ENCODE results near the gene ANO10. TPM values are rescaled to one million over a fixed set of nuclear protein-coding genes. Genes with fewer than 3 reads are reported as not detected.

ANO10 gene
- total and polyA plus RNA-seq, 8 donors: 3.6 to 202 (median 12.5) TPM

- H3K4me3 ChIP-seq: no peak overlapping the region
- no peaks in the 10 kb centered on the region for H3K36me3 ChIP-seq
- DNase-seq: no peak
- H3K27me3 ChIP-seq: no peaks in the 10 kb centered on the region
- no peak overlapping the region for H3K27ac ChIP-seq
- peaks cover 0 to 21% (median 13%) of the 10 kb centered on the region in 4 donors for H3K4me1 ChIP-seq
- WGBS, 5 donors: 90 to 95% (median 94%) methylated on average over 5 of the region's 5 CpGs
- intact Hi-C loops (cut with DNase I; ENCODE audit: low total_unique reads): no loop called here
- TF ChIP-seq POLR2A (IDR thresholded peaks at IDR 0.05) (no peak), POLR2AphosphoS5 (IDR thresholded peaks at IDR 0.05) (no peak), EP300 (IDR thresholded peaks at IDR 0.05) (no peak), CTCF (IDR thresholded peaks at IDR 0.05) (no peak)
- no peaks in the 10 kb centered on the region for H3K9me3 ChIP-seq
Observed at GRCh38 chr3:43619588-43619987, 2.2 kb downstream of the ANO10 start.

- WGBS, 5 donors: 79 to 96% (median 88%) methylated on average over 1 of the region's 1 CpG
- H3K9me3 ChIP-seq: no peaks in the 10 kb centered on the region
- no peak overlapping the region for H3K4me3 ChIP-seq
- no peak for DNase-seq
- no peaks in the 10 kb centered on the region for H3K27me3 ChIP-seq
- no peak for TF ChIP-seq EP300 (IDR thresholded peaks at IDR 0.05)
- no peak for TF ChIP-seq POLR2A (IDR thresholded peaks at IDR 0.05)
- no peak for TF ChIP-seq CTCF (IDR thresholded peaks at IDR 0.05)
- TF ChIP-seq POLR2AphosphoS5 (IDR thresholded peaks at IDR 0.05): no peak
- intact Hi-C loops (cut with DNase I; ENCODE audit: low total_unique reads): no loop called here
- peaks cover 0 to 21% (median 13%) of the 10 kb centered on the region in 4 donors for H3K4me1 ChIP-seq
- no peak overlapping the region for H3K27ac ChIP-seq
- no peaks in the 10 kb centered on the region for H3K36me3 ChIP-seq
Observed at GRCh38 chr3:43618142-43618541, 3.7 kb downstream of the ANO10 start.

- no peak overlapping the region for H3K4me3 ChIP-seq
- DNase-seq: no peak
- H3K9me3 ChIP-seq: no peaks in the 10 kb centered on the region
- intact Hi-C loops (cut with DNase I; ENCODE audit: low total_unique reads): no loop called here
- H3K27me3 ChIP-seq: no peaks in the 10 kb centered on the region
- H3K4me1 ChIP-seq: peaks cover 0 to 21% (median 6%) of the 10 kb centered on the region in 4 donors
- WGBS, 5 donors: 89 to 93% (median 92%) methylated on average over 5 of the region's 5 CpGs
- no peak overlapping the region for H3K27ac ChIP-seq
- TF ChIP-seq POLR2AphosphoS5 (IDR thresholded peaks at IDR 0.05): no peak
- TF ChIP-seq POLR2A (IDR thresholded peaks at IDR 0.05): no peak
- TF ChIP-seq CTCF (IDR thresholded peaks at IDR 0.05): no peak
- no peak for TF ChIP-seq EP300 (IDR thresholded peaks at IDR 0.05)
- no peaks in the 10 kb centered on the region for H3K36me3 ChIP-seq
Observed at GRCh38 chr3:43616034-43616433, 5.8 kb downstream of the ANO10 start.

- intact Hi-C loops (cut with DNase I; ENCODE audit: low total_unique reads): no loop called here
- no peak for DNase-seq
- Histone ChIP-seq H3K27me3 (no peaks in the 10 kb centered on the region), H3K9me3 (no peaks in the 10 kb centered on the region), H3K4me1 (peaks cover 0 to 12% (median 0%) of the 10 kb centered on the region in 4 donors), H3K36me3 (no peaks in the 10 kb centered on the region), H3K4me3 (no peak overlapping the region), H3K27ac (no peak overlapping the region)
- TF ChIP-seq EP300 (IDR thresholded peaks at IDR 0.05) (no peak), CTCF (IDR thresholded peaks at IDR 0.05) (no peak), POLR2AphosphoS5 (IDR thresholded peaks at IDR 0.05) (no peak), POLR2A (IDR thresholded peaks at IDR 0.05) (no peak)
- WGBS, 5 donors: 90 to 100% (median 96%) methylated on average over 1 of the region's 1 CpG
Observed at GRCh38 chr3:43615133-43615532, 6.7 kb downstream of the ANO10 start.

Data from stomach (tissue), 9 donors.